GM20000 (cell line): ENCODE results near the gene MAP3K14.
"Not testable (repeated sequence)": the region's sequence is repeated elsewhere in the genome, so short reads cannot be mapped to it uniquely, and the experiment has no call there.

Experiments used
- DNase-seq: peaks from one replicate; pipeline ENCODE4 v3.0.0; 2012; ENCODE audit warnings: low spot score
- TF ChIP-seq, protein P1 (sequence below): IDR thresholded peaks from 2 replicates; pipeline ENCODE4 v1.5.1; 2012; ENCODE audit warnings: mild to moderate bottlenecking, control low read depth; ENCODE audit errors: extremely low read depth, missing control alignments

MAP3K14 gene

DNA sequence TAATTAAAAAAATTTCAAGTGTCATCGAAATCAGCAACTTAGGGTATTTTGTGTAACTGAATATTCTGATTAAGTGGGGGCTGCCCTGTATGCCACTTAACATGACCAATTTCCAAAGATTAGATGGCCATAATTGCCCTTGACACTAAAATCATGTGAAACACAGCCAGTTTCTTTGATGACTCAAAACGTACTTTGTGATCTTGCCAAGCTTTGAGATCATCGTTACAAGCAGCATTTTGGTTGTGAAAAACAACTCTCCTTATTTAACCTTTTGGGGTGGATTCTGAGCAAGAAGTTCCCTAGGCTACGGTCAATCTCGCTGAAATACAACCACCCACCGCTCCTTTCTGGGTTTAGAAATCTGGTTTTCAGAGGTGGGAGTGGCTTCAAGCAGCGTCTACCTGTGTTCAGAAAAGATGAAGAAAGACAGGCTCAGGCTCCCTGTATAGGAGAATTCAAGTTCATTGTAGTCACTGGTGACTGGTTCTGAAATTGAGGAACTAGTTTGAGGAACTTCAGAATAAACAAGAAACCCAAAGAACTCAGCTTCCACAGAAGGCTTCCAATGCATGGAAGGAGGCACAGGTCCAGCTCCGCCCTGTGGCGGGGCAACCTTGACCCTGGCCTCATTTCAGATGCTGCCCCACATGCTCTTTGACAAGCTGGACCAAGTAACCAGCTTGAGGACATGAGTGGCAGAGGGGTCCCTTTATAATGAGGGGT, 9.4 kb downstream of the MAP3K14 start:
- TF ChIP-seq, protein P1, sequence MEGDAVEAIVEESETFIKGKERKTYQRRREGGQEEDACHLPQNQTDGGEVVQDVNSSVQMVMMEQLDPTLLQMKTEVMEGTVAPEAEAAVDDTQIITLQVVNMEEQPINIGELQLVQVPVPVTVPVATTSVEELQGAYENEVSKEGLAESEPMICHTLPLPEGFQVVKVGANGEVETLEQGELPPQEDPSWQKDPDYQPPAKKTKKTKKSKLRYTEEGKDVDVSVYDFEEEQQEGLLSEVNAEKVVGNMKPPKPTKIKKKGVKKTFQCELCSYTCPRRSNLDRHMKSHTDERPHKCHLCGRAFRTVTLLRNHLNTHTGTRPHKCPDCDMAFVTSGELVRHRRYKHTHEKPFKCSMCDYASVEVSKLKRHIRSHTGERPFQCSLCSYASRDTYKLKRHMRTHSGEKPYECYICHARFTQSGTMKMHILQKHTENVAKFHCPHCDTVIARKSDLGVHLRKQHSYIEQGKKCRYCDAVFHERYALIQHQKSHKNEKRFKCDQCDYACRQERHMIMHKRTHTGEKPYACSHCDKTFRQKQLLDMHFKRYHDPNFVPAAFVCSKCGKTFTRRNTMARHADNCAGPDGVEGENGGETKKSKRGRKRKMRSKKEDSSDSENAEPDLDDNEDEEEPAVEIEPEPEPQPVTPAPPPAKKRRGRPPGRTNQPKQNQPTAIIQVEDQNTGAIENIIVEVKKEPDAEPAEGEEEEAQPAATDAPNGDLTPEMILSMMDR: no peak
- peak; percentile 61 for DNase-seq

DNA sequence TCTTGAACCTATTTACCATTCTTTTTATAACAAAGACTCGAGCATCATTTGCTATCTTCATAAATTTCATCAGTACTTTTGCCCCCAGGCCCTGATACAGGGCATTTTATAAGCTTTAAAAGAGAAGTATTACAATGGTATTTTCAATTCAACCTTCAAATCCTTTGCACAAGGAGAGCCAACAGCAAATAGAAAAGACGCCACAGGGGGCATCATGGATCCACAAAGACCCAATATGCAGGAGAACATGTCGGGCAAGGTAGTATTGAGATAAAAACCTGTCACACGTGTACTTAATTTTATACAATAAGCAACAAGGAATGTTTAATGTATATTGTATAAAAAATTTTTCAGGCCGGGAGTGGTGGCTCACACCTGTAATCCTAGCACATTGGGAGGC, 10.2 kb downstream of the MAP3K14 start:
- DNase-seq: no peak
- TF ChIP-seq, protein P1: no peak

DNA sequence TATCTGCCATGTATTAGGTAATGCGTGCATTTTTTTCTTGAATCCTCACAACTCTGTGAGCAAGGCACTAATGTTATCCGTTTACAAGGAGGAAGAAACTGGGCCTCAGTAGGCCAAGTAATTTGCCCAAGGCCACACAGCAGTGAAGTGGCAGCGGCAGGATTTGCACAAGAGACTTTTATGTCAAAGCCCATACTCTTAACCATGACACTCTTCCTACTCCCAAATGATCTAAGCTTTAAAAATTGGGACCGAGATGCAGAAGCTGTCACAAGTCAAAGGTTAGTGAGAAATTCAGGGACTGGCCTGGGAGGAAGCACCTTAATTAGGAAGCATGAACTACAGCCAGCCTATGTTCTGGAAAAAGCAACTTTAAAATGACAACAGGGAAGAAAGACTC, 10.7 kb downstream of the MAP3K14 start:
- TF ChIP-seq, protein P1: no peak
- DNase-seq: no peak

DNA sequence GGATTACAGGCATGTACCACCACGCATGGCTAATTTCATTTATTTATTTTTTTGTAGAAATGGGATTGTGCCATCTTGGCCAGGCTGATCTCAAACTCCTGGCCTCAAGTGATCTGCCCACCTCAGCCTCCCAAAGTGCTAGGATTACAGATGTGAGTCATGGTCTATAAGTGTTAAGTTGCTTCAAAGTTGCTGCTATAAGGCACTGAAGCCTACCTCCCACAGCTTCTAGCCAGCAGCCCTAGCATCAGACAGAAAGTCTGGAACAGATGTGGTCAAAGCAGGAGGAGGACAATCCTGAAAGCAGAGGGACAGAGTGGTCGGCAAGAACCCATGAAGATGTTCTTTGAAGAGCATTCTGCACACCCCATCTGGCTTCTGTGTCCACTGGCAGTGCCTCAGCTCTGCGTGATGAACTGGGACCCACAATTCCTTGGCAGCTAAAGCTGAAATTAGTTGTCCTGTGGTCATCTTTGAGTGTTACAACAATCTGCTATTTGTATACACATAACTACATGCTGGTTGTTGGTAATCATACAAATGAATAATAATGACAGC, 11.2 kb downstream of the MAP3K14 start:
- no peak for DNase-seq
- TF ChIP-seq, protein P1: no peak

DNA sequence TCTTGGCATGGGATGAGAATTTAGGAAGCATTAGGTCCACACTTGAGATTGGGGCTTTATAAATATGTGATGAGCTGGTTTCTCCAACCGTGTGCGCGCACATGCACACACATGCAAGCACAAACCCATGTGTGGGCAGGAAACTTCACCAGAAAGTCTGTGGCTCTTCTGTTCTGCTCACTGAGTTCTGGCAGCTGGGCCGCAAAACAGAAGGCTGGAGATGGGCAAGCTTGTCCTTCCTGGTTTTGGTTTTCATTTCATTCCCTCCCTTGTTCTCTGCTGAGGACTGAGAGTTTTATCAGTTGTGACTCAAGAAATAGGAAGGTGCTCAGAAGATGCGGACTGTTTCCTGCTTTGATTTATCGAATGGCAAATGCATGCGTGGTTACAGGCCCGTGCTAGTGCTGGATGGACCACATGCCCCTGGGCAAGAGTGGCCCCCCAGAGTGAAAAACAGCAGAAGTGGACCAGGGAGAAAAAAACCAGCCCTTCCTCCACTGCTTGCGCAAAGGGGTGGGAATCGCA, 14.1 kb downstream of the MAP3K14 start:
- TF ChIP-seq, protein P1: no peak
- peak; percentile 49 for DNase-seq

DNA sequence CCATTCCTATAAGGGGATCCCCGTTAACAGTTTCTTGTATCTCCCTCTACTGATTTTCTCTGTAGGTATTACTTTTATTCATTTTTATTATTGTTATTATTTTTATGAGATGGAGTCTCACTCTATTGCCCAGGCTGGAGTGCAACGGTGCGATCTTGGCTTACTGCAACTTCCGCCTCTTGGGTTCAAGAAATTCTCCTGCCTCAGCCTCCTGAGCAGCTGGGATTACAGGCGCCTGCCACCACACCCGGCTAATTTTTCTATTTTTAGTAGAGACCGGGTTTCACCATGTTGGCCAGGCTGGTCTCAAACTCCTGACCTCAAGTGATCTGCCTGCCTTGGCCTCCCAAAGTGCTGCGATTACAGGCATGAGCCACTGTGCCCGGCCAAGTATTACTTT, 14.6 kb downstream of the MAP3K14 start:
- not testable (repeated sequence) for DNase-seq

DNA sequence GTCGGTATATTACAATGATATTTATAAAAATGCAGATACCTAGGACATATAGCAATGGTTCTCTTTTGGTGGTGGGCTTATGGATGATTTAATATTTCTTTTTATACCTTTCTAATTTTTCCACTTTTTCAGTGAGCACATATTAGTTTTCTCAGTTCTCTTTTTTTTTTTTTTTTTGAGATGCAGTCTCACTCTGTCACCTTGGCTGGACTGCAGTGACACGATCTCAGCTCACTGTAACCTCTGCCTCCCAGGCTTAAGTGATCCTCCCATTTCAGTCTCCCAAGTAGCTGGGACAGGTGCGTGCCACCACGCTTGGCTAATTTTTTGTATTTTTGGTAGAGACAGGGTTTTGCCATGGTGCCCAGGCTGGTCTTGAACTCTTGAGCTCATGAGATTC, 15.1 kb downstream of the MAP3K14 start:
- DNase-seq: no peak
- TF ChIP-seq, protein P1: no peak
